Suprapubic skin (tissue), 4 donors: ENCODE results near the gene MYO3A. TPM values are rescaled to one million over a fixed set of nuclear protein-coding genes. Genes with fewer than 3 reads are reported as not detected.

ENCODE experiments used
- DNase-seq, 2 donors: peaks; one replicate each; pipeline ENCODE4 v3.0.0-alpha.2; 2019; ENCODE audit warnings: low spot score in 2 of 2
- H3K27ac ChIP-seq: fragments of 200-600 bp; sonication (generic); one replicate; pipeline ENCODE4 v1.5.1; 2019
- H3K27me3 ChIP-seq: fragments of 200-600 bp; sonication (generic); one replicate; pipeline ENCODE4 v1.5.1; 2019
- H3K36me3 ChIP-seq: fragments of 200-600 bp; sonication (generic); one replicate; pipeline ENCODE4 v1.5.1; 2019
- H3K4me1 ChIP-seq: fragments of 200-600 bp; sonication (generic); one replicate; pipeline ENCODE4 v1.5.1; 2019
- H3K4me3 ChIP-seq: fragments of 200-600 bp; sonication (generic); one replicate; pipeline ENCODE4 v1.5.1; 2019; ENCODE audit warnings: mild to moderate bottlenecking
- H3K9me3 ChIP-seq: fragments of 200-600 bp; sonication (generic); one replicate; pipeline ENCODE4 v1.5.1; 2019
- CTCF ChIP-seq, 2 donors: fragments of 200-600 bp in 1 of 2; fragments of 450-650 bp in 1 of 2; sonication (generic) in 1 of 2; IDR thresholded peaks; one replicate each; pipeline ENCODE4 v1.5.1; 2016 to 2019; ENCODE audit warnings: antibody characterized with exemption in 2 of 2, mild to moderate bottlenecking in 1 of 2, moderate library complexity in 1 of 2
- EP300 ChIP-seq: sonication (generic); formaldehyde crosslinking; IDR thresholded peaks from one replicate; pipeline ENCODE4 v1.6.1; 2017; ENCODE audit warnings: antibody characterized with exemption
- POLR2A ChIP-seq, 2 donors: fragments of 450-650 bp; IDR thresholded peaks; one replicate each; pipeline ENCODE4 v1.6.1; 2017; ENCODE audit warnings: antibody characterized with exemption in 2 of 2, mild to moderate bottlenecking in 2 of 2, moderate library complexity in 2 of 2
- POLR2AphosphoS5 ChIP-seq, 3 donors: sonication (generic); formaldehyde crosslinking; IDR thresholded peaks; one replicate each; pipeline ENCODE4 v1.6.1; 2017; ENCODE audit warnings: antibody characterized with exemption in 3 of 3
- WGBS: methylation state at CpG from one replicate; pipeline ENCODE4 v1.1.5; 2018; 5-methylcytosine and 5-hydroxymethylcytosine counted together
- total RNA-seq, 4 donors: library from RNA; depleted of rRNA; stranded (reverse); fragments of >200 nt; gene quantifications; one replicate each; pipeline ENCODE4 v1.1.0, GENCODE V29; 2016

Gene MYO3A
- total RNA-seq, 4 donors from 2014 or later = 1.4 to 8.1 (median 3.9) TPM

- no peaks in the 10 kb centered on the region for H3K27me3 ChIP-seq
Measured at GRCh38 chr10:26138613-26139012, 204.6 kb downstream of the MYO3A start.

GRCh38 chr10:26156019-26156418 is 222.0 kb downstream of the MYO3A start:
- WGBS = 67% methylated on average over 7 of the region's 7 CpGs
- Histone ChIP-seq H3K27ac (no peak overlapping the region), H3K4me1 (no peaks in the 10 kb centered on the region), H3K9me3 (no peaks in the 10 kb centered on the region), H3K36me3 (no peaks in the 10 kb centered on the region), H3K4me3 (no peak overlapping the region), H3K27me3 (no peaks in the 10 kb centered on the region)
- no peak for DNase-seq
- TF ChIP-seq POLR2AphosphoS5 (IDR thresholded peaks at IDR 0.05) (no peak), POLR2A (IDR thresholded peaks at IDR 0.05) (no peak), EP300 (no peak), CTCF (IDR thresholded peaks at IDR 0.05) (no peak)

More at GRCh38 chr10:26138613-26139012, 204.6 kb downstream of the MYO3A start:
- Histone ChIP-seq H3K36me3 (no peaks in the 10 kb centered on the region), H3K4me1 (no peaks in the 10 kb centered on the region), H3K27ac (no peak overlapping the region), H3K4me3 (no peak overlapping the region), H3K9me3 (no peaks in the 10 kb centered on the region)
- WGBS = 87% methylated on average over 3 of the region's 3 CpGs
- TF ChIP-seq CTCF (IDR thresholded peaks at IDR 0.05) (no peak), POLR2AphosphoS5 (IDR thresholded peaks at IDR 0.05) (no peak), POLR2A (IDR thresholded peaks at IDR 0.05) (no peak), EP300 (no peak)
- no peak for DNase-seq

- no peaks in the 10 kb centered on the region for H3K9me3 ChIP-seq
- H3K27me3 ChIP-seq = no peaks in the 10 kb centered on the region
- no peaks in the 10 kb centered on the region for H3K36me3 ChIP-seq
- TF ChIP-seq CTCF (IDR thresholded peaks at IDR 0.05) = no peak
- TF ChIP-seq POLR2AphosphoS5 (IDR thresholded peaks at IDR 0.05) = no peak
- TF ChIP-seq EP300 = no peak
- no peak for TF ChIP-seq POLR2A (IDR thresholded peaks at IDR 0.05)
- WGBS = 83% methylated on average over 4 of the region's 4 CpGs
- H3K4me3 ChIP-seq = no peak overlapping the region
- H3K4me1 ChIP-seq = no peaks in the 10 kb centered on the region
- no peak for DNase-seq
- H3K27ac ChIP-seq = no peak overlapping the region
Measured at GRCh38 chr10:26157734-26158133, 223.7 kb downstream of the MYO3A start.

- no peaks in the 10 kb centered on the region for H3K9me3 ChIP-seq
- WGBS = 46% methylated on average over 2 of the region's 2 CpGs
- H3K4me3 ChIP-seq = no peak overlapping the region
- no peak overlapping the region for H3K27ac ChIP-seq
- TF ChIP-seq EP300 = no peak
- H3K36me3 ChIP-seq = no peaks in the 10 kb centered on the region
- no peaks in the 10 kb centered on the region for H3K27me3 ChIP-seq
- H3K4me1 ChIP-seq = no peaks in the 10 kb centered on the region
- no peak for DNase-seq
Measured at GRCh38 chr10:26169466-26169865, 235.4 kb downstream of the MYO3A start.

- 69% methylated on average over 7 of the region's 7 CpGs for WGBS
- Histone ChIP-seq H3K27ac (no peak overlapping the region), H3K4me3 (no peak overlapping the region), H3K36me3 (no peaks in the 10 kb centered on the region), H3K4me1 (no peaks in the 10 kb centered on the region), H3K9me3 (no peaks in the 10 kb centered on the region), H3K27me3 (no peaks in the 10 kb centered on the region)
- no peak for DNase-seq
- TF ChIP-seq EP300 = no peak
- no peak for TF ChIP-seq CTCF (IDR thresholded peaks at IDR 0.05)
- no peak for TF ChIP-seq POLR2AphosphoS5 (IDR thresholded peaks at IDR 0.05)
- no peak for TF ChIP-seq POLR2A (IDR thresholded peaks at IDR 0.05)
Measured at GRCh38 chr10:26172131-26172530, 238.1 kb downstream of the MYO3A start.

GRCh38 chr10:26173837-26174236 is 239.8 kb downstream of the MYO3A start:
- Histone ChIP-seq H3K4me3 (no peak overlapping the region), H3K27me3 (no peaks in the 10 kb centered on the region), H3K27ac (no peak overlapping the region), H3K4me1 (no peaks in the 10 kb centered on the region), H3K36me3 (no peaks in the 10 kb centered on the region), H3K9me3 (no peaks in the 10 kb centered on the region)
- no peak for TF ChIP-seq EP300
- TF ChIP-seq POLR2A (IDR thresholded peaks at IDR 0.05) = no peak
- no peak for TF ChIP-seq CTCF (IDR thresholded peaks at IDR 0.05)
- no peak for TF ChIP-seq POLR2AphosphoS5 (IDR thresholded peaks at IDR 0.05)
- 82% methylated on average over 2 of the region's 2 CpGs for WGBS
- DNase-seq = no peak
